NCI-H526 (cell line): ENCODE measurements around the gene OXSR1.
"Not testable (repeated sequence)": the region's sequence is repeated elsewhere in the genome, so short reads cannot be mapped to it uniquely, and the experiment has no call there.

Source experiments
- DNase-seq, 2 experiments: peaks; one replicate each; lab custom pipeline; 2025; lab: John Stamatoyannopoulos, UW

OXSR1 gene

DNA sequence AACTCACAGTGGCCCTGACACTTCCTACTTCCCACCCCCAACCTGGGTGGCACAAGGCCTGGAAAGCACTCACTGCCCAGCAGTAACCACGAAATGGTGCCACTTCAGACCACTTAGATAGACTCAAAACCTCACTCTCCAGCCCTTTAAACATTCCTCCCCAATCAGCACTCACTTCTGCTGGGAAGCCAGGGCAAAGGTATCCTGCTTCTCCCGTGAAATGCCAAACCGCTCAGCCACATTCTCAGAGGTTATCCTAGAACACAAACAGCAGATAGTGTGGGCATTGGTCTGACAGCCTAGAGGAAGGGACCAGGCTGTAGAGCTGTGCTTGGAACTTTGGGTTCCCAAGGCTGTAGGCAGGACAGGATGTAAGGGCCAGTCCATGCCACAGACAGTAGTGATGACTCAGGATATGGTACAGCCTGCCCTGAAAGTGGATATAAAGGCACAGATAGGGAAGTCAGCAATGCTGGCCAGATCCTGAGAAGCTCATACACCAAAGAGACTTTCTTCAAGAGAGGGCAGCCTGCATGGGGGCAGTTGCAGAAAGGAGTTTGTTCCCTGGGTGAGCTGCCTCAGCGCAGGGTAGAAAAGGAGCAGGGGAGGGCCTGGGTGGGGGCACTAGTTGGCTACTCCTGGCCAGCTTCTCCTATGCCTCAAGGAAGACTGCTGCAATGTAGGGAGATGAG lies 37.6 kb upstream of the OXSR1 start:
- no peak for DNase-seq

DNA sequence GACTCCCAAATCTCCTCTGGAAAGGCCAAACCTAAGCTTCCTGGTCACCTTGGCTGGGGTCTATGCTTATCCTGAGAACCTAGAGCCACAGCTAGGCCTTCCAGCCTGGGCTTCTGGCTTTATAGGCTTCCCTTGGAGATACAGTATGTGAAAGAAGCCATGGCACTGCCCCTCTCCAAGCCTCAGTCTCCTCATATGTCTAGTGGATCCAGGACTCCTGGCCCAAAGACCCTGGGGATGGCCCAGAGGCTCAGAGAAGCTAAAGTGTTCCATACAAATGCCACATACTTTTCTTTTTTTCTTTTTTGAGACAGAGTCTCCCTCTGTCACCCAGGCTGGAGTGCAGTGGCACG lies 37.1 kb upstream of the OXSR1 start:
- no peak for DNase-seq

DNA sequence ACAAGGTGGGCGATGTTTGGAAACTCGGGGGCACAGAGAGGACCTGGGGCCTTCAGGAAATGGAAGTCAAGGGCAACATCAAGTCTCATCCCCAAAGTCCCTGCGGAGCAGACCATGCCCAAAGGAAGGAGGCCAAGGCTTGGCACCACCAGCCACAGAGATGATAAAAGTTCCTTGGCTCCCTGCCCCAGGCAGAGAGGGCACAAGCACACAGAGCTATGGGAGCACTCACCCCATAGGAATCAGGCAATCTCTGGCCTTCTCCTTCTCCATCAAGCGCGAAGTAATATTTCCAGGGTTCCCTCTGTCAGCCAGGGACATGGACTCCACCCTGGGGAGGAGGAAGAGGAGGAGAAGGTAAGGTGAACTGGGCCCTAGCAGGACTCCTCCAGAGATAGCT lies 36.3 kb upstream of the OXSR1 start:
- no peak for DNase-seq

DNA sequence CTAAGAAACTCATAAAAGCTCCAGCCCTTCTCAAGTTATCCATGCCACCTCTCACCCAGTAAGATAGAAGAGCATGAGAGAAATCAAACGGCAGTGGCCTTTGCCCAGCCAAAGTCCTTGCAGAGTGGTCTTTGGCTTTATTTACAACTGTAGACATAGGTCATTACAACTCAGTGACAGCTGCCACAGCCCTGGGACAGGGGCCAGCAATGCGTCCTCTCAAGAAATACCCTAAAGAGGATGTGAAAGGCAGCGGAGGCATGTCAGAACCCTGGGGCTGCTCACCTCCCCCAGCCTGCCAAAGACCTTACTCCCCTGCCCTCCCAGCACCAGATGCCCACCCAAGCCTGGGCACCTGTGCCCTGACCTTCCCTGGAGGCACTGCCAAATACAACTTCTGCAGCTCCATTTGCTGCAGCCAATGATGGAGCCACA lies 34.7 kb upstream of the OXSR1 start:
- no peak for DNase-seq

DNA sequence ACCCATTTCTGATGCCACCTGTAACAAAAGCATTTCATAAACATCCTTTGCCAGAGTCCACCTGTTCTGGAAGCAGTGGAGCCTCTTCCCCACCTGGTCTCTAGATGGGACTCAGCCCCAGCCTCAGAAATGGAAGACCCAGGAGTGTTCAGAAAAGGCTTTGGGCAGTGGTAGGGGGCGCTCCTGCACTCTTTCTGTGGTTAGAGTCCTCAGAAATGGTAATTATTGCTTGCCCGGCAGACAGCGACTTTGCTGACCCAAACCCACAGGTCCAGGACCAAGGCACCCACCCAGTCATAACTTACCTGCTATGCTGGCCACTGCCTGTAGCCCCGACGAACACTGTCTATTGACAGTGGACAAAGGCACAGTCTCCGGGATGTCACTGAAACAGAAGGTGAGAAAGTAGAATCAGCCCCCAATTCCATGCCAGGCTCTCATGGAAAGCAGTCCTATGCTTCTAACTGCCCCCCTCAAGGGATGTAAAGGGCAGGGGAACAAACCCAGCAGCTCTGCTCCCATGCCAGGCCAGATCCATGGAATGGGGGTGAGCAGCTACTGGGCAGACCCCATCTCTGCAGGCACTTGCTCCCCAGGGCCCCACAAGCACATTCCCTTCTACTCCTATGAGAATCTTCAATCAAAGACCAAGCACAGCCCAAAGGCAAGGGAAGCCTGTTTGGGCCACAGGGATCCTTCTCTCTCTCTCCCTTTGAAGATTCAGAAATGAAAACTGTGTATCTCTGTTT lies 33.5 kb upstream of the OXSR1 start:
- peak; percentile 8 to 60 for DNase-seq

DNA sequence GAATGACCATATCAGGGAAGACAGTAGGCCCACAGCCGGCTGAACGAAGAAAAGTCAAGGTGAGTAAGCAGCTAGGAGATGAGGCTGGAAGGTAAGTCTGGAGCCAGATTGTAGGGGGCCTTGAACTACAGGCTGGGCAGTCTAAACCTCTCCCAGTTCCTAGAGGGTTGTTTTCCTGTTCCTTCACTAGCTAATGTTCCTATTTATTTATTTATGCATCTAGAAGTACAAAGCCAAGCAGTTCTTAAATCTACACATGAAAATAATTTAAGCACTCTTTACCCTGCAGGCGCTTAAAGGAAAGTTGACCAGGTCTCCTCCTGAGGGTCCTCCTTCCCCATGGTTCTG lies 32.2 kb upstream of the OXSR1 start:
- DNase-seq: no peak

DNA sequence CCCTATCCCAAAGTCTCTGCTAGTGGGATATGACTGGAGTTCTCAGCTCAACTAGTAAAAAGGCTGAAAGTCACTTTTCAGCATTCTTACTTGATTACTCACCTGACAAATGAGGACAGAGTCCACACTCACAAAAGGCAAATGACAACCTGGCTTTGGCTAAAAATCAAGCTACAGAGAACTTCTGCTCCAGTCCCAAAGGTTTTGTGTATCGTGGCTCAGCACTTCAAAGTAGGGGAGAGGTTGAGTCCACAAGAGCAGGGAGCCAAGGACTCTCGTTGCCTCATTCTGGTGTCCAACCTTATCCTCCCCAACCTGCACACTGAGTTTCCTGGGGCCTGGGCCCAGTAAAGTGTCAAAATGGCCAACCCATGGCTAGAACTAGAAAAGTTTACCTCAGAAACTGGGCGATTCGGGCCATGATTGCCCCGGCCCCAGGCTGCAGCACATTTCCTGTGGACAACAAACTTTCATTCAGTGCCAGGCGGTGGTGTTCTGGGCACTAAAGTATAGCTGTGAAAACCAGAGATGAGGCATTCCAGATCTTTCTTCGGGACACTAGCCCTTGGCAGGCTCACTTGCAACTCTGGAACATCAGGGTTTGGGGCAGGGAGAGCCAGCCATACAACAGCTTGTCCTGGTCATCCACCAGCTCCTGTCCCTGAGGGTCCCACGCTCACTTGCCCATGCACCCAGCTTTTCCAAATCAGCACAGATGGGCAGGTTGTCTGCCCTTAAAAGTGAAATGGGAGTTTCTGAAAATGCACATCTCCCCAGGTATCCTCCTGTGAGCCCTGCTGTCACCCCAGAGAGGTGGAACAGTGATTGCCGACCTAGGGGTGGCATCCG lies 31.6 kb upstream of the OXSR1 start:
- no peak for DNase-seq

DNA sequence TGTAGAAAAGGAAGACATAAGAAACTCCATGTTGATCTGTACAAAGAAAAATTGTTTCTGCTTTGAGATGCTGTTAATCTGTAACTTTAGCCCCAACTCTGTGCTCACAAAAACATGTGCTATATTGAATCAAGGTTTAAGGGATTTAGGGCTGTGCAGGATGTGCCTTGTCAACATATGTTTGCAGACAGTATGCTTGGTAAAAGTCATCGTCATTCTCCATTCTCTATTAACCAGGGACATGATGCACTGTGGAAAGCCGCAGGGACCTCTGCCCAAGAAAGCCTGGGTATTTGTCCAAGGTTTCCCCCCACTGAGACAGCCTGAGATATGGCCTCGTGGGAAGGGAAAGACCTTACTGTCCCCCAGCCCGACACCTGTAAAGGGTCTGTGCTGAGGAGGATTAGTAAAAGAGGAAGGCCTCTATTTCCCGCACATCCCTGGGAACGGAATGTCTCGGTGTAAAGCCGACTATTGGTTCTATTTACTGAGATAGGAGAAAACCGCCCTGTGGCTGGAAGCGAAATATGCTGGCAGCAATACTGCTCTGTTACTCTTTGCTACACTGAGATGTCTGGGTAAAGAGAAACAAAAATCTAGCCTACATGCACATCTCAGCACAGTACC lies 30.7 kb upstream of the OXSR1 start:
- DNase-seq: not testable (repeated sequence)

DNA sequence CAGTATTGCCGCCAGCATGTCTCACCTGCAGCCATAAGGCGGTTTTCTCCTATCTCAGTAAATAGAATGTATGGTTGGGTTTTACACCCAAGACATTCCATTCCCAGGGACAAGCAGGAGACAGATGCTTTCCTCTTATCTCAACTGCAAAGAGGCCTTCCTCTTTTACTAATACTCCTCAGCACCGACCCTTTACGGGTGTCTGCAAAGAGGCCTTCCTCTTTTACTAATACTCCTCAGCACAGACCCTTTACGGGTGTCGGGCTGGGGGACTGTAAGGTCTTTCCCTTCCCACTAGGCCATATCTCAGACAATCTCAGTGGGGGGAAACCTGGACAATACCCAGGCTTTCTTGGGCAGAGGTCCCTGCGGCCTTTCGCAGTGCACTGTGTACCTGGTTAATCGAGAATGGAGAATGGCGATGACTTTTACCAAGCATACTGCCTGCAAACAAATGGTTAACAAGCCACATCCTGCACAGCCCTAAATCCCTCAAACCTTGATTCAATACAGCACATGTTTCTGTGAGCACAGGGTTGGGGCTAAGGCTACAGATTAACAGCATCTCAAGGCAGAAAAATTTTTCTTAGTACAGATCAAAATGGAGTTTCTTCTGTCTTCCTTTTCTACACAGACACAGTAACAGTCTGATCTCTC lies 29.6 kb upstream of the OXSR1 start:
- DNase-seq: not testable (repeated sequence)

DNA sequence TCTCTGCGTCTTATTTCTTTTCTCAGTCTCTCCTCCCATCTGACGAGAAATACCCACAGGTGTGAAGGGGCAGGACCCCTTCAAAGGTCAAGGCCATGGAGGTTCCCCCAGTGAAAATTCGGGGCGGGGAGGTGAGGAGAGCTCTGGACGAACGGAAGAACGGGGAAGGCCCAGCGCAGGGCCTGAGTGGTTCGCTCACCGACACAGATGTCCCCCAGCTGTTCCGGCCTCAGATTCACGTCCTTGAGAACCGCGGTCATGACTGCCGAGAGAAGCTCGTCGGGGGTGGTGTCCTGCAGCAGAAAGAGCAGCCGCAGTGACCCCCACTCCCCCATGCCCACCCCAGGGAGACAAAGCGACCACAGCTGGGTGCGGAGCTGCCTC lies 29.0 kb upstream of the OXSR1 start:
- no peak for DNase-seq

DNA sequence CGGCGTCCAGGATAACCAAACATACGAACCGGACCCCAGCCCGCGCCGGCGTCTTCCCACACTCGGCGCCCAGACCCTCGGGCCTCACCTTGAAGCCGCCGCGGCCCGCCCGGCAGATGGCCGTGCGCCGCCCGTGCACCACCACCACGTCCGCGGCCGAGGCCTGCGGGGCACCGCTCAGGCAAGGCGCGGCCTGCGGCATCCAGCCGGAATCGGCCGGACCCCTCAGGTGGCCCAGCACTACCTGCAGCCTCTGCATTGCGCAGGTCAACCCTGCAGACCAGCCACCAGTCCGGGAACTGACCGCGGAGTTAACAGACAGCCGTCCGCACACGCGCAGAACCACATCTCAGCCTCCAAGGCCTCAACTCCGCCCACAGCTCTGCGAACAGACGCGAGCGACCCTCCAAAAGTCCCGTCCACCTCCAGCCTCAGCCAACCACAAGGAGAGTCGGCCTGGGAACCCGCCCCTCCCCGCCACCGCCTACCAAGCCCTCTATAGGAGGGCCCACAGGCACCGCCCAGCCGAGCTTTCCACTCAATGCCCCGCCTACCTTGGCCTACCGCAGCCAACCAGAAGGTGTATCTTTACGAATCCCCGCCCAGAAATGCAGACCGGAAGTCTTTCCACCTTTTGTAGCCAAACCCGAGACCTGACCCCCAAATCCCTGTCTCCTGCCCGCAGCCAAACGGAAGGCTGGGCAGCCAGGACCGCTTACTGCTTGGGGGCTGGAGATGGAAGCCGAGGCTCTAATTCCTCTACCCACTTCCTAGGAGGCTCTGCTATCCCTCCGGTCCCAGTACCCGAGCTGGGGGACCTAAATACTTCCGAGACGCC lies 28.3 kb upstream of the OXSR1 start, which contains the start of gene ACAA1:
TSS of gene ACAA1 (minus strand) at position 351 of the 838 bp plus-strand sequence. CDS start at position 259, 92 bp downstream.
- DNase-seq: peak; percentile 96 to 99

DNA sequence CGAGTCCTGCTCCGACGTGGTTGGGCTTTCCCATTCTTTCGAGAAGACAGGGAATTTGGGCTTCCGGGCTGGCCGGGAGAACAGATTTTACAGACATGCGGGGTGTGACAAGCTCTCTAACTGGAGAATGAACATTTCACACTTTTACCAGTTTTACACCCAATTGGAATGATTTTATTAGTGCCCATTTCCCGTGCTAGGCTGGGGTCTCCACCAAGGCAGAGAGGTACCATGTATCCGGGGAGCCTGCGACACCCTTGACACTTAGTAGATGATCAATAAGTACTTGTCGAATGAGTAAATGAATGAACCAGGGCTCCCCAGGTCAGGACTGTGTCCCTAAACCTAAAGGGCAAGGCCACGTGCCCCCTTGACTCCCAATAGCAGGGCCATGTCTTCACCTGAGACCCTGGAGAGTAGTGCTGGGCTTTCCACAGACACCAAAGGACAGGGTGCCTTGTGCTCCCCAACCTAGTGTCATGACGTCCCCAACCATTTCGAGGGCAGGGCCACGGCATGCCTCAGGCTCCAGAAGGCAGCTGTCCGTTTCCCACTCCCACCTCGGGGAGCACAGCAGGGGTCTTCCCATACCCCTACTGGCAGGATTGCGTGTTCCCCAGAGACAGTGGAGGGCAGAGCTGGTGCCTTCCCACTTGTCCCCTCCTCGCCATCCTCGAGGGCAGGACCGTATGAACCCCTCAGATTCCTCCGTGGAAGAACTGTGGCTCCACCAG lies 27.6 kb upstream of the OXSR1 start:
- DNase-seq: peak in 1 of 2 experiments; percentile 41

DNA sequence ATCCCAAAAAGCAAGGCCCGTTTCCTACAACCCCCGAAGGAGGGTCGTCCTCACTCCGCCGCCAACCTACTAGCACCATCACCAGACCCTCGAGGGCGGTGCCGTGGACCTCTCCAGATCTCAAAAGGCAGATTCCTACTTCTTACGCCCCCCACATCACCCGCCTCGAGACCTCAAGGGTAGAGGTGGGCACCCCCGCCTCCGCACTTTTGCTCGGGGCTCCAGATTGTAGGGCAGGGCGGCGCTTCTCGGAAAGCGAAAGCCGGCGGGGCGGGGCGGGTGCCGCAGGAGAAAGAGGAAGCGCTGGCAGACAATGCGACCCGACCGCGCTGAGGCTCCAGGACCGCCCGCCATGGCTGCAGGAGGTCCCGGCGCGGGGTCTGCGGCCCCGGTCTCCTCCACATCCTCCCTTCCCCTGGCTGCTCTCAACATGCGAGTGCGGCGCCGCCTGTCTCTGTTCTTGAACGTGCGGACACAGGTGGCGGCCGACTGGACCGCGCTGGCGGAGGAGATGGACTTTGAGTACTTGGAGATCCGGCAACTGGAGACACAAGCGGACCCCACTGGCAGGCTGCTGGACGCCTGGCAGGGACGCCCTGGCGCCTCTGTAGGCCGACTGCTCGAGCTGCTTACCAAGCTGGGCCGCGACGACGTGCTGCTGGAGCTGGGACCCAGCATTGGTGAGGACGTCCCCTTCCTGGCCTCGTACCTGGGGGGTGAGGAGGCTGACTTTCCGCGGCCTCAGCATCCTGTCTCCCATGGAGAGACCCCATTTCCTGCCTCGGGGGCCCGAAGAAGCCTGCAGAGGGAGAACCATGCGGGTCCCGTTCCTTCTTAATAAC lies 26.8 kb upstream of the OXSR1 start, which contains the start of gene MYD88:
TSS of gene MYD88 (plus strand) at position 313 of the 842 bp plus-strand sequence. CDS start at position 353, 40 bp downstream.
- DNase-seq: peak; percentile 36 to 80

DNA sequence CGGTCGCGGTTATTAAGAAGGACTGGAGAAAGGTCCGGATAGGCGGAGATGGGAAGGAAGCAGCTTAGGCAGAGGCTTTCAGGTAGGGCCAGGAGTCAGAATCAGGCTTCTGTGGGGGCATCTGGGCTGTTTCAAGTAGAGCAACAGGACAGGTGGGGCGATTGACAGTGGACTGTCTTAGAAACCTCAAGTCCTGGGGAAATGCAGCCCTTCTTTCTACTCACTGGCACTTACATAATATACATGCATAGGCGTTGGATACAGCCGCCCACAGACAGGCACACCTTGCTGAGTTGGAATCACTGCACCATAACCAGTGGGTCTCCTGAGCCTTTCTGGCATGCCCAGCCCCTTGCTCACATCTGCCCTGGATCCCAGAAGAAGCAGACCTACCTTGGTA lies 26.1 kb upstream of the OXSR1 start:
- peak in 1 of 2 experiments; percentile 62 for DNase-seq

DNA sequence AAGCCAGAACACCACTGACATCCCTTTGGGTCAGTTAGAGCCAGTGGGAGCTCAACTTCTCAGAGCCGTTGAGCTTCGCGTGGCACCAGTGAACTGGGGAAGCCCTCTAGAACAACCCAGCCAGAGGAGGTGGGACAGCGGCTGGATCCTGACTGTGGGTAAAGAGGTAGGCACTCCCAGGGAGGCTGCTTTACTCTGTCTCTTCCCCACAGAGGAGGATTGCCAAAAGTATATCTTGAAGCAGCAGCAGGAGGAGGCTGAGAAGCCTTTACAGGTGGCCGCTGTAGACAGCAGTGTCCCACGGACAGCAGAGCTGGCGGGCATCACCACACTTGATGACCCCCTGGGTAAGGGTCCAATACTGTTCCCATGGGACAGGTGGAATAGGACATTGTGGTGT lies 25.7 kb upstream of the OXSR1 start:
- DNase-seq: no peak

DNA sequence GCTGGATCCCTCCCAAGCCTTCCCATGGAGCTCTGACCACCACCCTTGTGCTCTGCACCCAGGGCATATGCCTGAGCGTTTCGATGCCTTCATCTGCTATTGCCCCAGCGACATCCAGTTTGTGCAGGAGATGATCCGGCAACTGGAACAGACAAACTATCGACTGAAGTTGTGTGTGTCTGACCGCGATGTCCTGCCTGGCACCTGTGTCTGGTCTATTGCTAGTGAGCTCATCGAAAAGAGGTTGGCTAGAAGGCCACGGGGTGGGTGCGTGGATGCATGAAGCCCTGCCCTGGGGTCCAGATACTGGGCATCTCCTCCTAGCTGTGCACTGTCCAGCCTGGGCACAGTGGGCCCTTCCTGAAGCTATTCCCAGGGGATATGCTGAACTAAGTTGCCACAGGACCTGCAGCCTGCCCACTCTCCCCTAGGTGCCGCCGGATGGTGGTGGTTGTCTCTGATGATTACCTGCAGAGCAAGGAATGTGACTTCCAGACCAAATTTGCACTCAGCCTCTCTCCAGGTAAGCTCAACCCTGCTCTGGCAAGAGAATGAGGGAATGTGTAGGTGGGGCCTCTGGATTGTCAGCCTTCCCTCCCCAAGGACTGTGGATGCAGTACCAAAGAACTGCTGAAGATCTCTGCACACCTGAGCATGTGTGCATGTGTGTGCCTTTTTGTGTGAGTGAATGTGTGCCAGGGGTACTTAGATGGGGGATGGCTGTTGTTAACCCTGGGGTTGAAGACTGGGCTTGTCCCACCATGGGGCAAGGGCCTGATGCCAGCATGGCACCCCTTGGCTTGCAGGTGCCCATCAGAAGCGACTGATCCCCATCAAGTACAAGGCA lies 24.8 kb upstream of the OXSR1 start:
- DNase-seq: no peak

DNA sequence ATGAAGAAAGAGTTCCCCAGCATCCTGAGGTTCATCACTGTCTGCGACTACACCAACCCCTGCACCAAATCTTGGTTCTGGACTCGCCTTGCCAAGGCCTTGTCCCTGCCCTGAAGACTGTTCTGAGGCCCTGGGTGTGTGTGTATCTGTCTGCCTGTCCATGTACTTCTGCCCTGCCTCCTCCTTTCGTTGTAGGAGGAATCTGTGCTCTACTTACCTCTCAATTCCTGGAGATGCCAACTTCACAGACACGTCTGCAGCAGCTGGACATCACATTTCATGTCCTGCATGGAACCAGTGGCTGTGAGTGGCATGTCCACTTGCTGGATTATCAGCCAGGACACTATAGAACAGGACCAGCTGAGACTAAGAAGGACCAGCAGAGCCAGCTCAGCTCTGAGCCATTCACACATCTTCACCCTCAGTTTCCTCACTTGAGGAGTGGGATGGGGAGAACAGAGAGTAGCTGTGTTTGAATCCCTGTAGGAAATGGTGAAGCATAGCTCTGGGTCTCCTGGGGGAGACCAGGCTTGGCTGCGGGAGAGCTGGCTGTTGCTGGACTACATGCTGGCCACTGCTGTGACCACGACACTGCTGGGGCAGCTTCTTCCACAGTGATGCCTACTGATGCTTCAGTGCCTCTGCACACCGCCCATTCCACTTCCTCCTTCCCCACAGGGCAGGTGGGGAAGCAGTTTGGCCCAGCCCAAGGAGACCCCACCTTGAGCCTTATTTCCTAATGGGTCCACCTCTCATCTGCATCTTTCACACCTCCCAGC lies 24.0 kb upstream of the OXSR1 start:
- no peak for DNase-seq
